Left ventricle myocardium inferior (tissue), 1 donor: Measurements from ENCODE around the gene ABCC3. TPM values are rescaled to one million over a fixed set of nuclear protein-coding genes. Genes with fewer than 3 reads are reported as not detected.

Experiments
- DNase-seq: peaks from one replicate; pipeline ENCODE4 v3.0.0-alpha.2; 2020
- H3K27ac ChIP-seq: fragments of 200-600 bp; replicated peaks from 2 replicates; pipeline ENCODE4 v1.8.0; 2021
- H3K27me3 ChIP-seq: fragments of 200-600 bp; 2 replicates; pipeline ENCODE4 v1.8.0; 2021; ENCODE audit warnings: low read depth
- H3K36me3 ChIP-seq: fragments of 200-600 bp; 2 replicates; pipeline ENCODE4 v1.8.0; 2021
- H3K4me1 ChIP-seq: fragments of 200-600 bp; 2 replicates; pipeline ENCODE4 v1.8.0; 2021
- H3K4me3 ChIP-seq: fragments of 200-600 bp; 2 replicates; pipeline ENCODE4 v1.8.0; 2021; ENCODE audit warnings: mild to moderate bottlenecking, moderate library complexity
- H3K9me3 ChIP-seq: fragments of 200-600 bp; replicated peaks from 2 replicates; pipeline ENCODE4 v1.8.0; 2021
- CTCF ChIP-seq: fragments of 200-600 bp; IDR thresholded peaks from 2 replicates; pipeline ENCODE4 v1.8.0; 2021; ENCODE audit warnings: antibody characterized with exemption, mild to moderate bottlenecking, borderline replicate concordance
- intact Hi-C: fragments of 100-400 bp; cut with micrococcal nuclease; formaldehyde crosslinking; loops from one replicate; pipeline ENCODE4 v1.11.0; 2022
- total RNA-seq: library from RNA; stranded (reverse); fragmentation: NEBNext Ultra II Directional; extraction: Animal tissue kit (Norgen Biotek cat#: 25700); gene quantifications from one replicate; pipeline ENCODE4 v1.2.1, GENCODE V29; 2021
- donor health status: DM: no; HTN: yes; CAD: no; lungs with severe emphysema.

Gene ABCC3
- total RNA-seq, 1 donor from 2014 or later = 0.88 TPM

- no peak for TF ChIP-seq CTCF
- Histone ChIP-seq H3K9me3 (no peaks in the 10 kb centered on the region), H3K27ac (no peak overlapping the region), H3K4me1 (peaks cover 32% of the 10 kb centered on the region), H3K36me3 (no peaks in the 10 kb centered on the region), H3K4me3 (no peak overlapping the region), H3K27me3 (no peaks in the 10 kb centered on the region)
- intact Hi-C loops = no loop called here
- DNase-seq = no peak
These were observed 29.2 kb downstream of the ABCC3 start for GRCh38 chr17:50663812-50664374.

- Histone ChIP-seq H3K4me3 (no peak overlapping the region), H3K36me3 (no peaks in the 10 kb centered on the region), H3K27me3 (no peaks in the 10 kb centered on the region), H3K27ac (no peak overlapping the region), H3K9me3 (no peaks in the 10 kb centered on the region), H3K4me1 (peaks cover 25% of the 10 kb centered on the region)
- no peak for DNase-seq
- no peak for TF ChIP-seq CTCF
- intact Hi-C loops = no loop called here
These were observed 30.2 kb downstream of the ABCC3 start for GRCh38 chr17:50664788-50665458.

GRCh38 chr17:50665838-50666237 is 31.2 kb downstream of the ABCC3 start:
- Histone ChIP-seq H3K27ac (no peak overlapping the region), H3K4me3 (no peak overlapping the region), H3K4me1 (peaks cover 16% of the 10 kb centered on the region), H3K36me3 (no peaks in the 10 kb centered on the region), H3K9me3 (no peaks in the 10 kb centered on the region), H3K27me3 (no peaks in the 10 kb centered on the region)
- no peak for TF ChIP-seq CTCF
- no peak for DNase-seq
- intact Hi-C loops = no loop called here

GRCh38 chr17:50666316-50666715 is 31.6 kb downstream of the ABCC3 start:
- no peaks in the 10 kb centered on the region for H3K9me3 ChIP-seq
- no peaks in the 10 kb centered on the region for H3K27me3 ChIP-seq
- DNase-seq = no peak
- no peaks in the 10 kb centered on the region for H3K36me3 ChIP-seq
- no peak for TF ChIP-seq CTCF
- H3K4me1 ChIP-seq = peaks cover 11% of the 10 kb centered on the region
- no peak overlapping the region for H3K27ac ChIP-seq
- no peak overlapping the region for H3K4me3 ChIP-seq
- intact Hi-C loops = no loop called here

GRCh38 chr17:50667259-50668024 is 32.8 kb downstream of the ABCC3 start:
- no peak for TF ChIP-seq CTCF
- Histone ChIP-seq H3K9me3 (no peaks in the 10 kb centered on the region), H3K4me1 (no peaks in the 10 kb centered on the region), H3K4me3 (no peak overlapping the region), H3K27me3 (no peaks in the 10 kb centered on the region), H3K27ac (no peak overlapping the region), H3K36me3 (no peaks in the 10 kb centered on the region)
- no peak for DNase-seq
- intact Hi-C loops = no loop called here
